Activated CD8-positive, alpha-beta T cell treated with anti-CD3 and anti-CD28 coated beads for 36 hours (primary cell): ENCODE data around the gene GNAL. TPM values are rescaled to one million over a fixed set of nuclear protein-coding genes. Genes with fewer than 3 reads are reported as not detected.

Experiments used
- ATAC-seq: fragments of 200-7000 bp; cut with Tn5 transposase; one replicate; pipeline ENCODE4 v1.10.0; 2021; ENCODE audit warnings: mild to moderate bottlenecking, moderate library complexity
- CTCF ChIA-PET: fragments of 350-600 bp; sonication (Branson Sonifier 250); formaldehyde crosslinking; loops from one replicate; lab custom pipeline; 2021; ENCODE audit warnings: antibody characterized with exemption; lab: Charles Lee
- POLR2A ChIA-PET: fragments of 350-600 bp; sonication (Branson Sonifier 250); formaldehyde crosslinking; loops from one replicate; lab custom pipeline; 2021; ENCODE audit warnings: antibody characterized with exemption; lab: Charles Lee
- DNase-seq: peaks from one replicate; pipeline ENCODE4 v3.0.0-alpha.2; 2020
- H3K27ac Mint-ChIP-seq: one replicate; pipeline ENCODE4 v1.8.0; 2021; ENCODE audit warnings: mild to moderate bottlenecking, mixed read lengths
- H3K27me3 Mint-ChIP-seq: one replicate; pipeline ENCODE4 v1.8.0; 2021; ENCODE audit warnings: mixed read lengths
- H3K36me3 Mint-ChIP-seq: one replicate; pipeline ENCODE4 v1.8.0; 2021; ENCODE audit warnings: low read depth, mixed read lengths
- H3K4me1 Mint-ChIP-seq: one replicate; pipeline ENCODE4 v1.8.0; 2021; ENCODE audit warnings: low read depth, mixed read lengths
- H3K4me3 Mint-ChIP-seq: one replicate; pipeline ENCODE4 v1.8.0; 2021; ENCODE audit warnings: mild to moderate bottlenecking, moderate library complexity, mixed read lengths
- H3K9me3 Mint-ChIP-seq: one replicate; pipeline ENCODE4 v1.8.0; 2021; ENCODE audit warnings: mixed read lengths
- CTCF ChIP-seq: fragments of 200-600 bp; IDR thresholded peaks from one replicate; pipeline ENCODE4 v1.8.0; 2022; ENCODE audit warnings: antibody characterized with exemption, mild to moderate bottlenecking
- intact Hi-C: fragments of 100-400 bp; cut with micrococcal nuclease; formaldehyde crosslinking; loops from one replicate; pipeline ENCODE4 v1.10.0; 2022
- total RNA-seq, 2 experiments: library from RNA; stranded (reverse); gene quantifications; one replicate each; pipeline ENCODE4 v1.2.3, GENCODE V29; 2021

GNAL gene
- total RNA-seq, 2 experiments from 2014 or later, result 0.11 TPM; not detected in 1

- Mint-ChIP-seq H3K4me3 (no peak overlapping the region), H3K4me1 (no peaks in the 10 kb centered on the region), H3K27me3 (peaks cover 3% of the 10 kb centered on the region), H3K36me3 (no peaks in the 10 kb centered on the region), H3K27ac (no peak overlapping the region), H3K9me3 (no peaks in the 10 kb centered on the region)
- POLR2A ChIA-PET, result interaction anchor here (0.9 kb wide), 1 partner anchor 35 kb away, joined by 3 read pairs; no protein-coding TSS in a partner anchor
- no peak for TF ChIP-seq CTCF
- ATAC-seq (no peak), DNase-seq (no peak)
- intact Hi-C loops, result no loop called here
- CTCF ChIA-PET, result no interaction called here
These were observed 109.2 kb downstream of the GNAL start for GRCh38 chr18:11798271-11798670.

- Mint-ChIP-seq H3K4me1 (no peaks in the 10 kb centered on the region), H3K27me3 (peaks cover under 1% of the 10 kb centered on the region), H3K27ac (no peak overlapping the region), H3K4me3 (no peak overlapping the region), H3K36me3 (no peaks in the 10 kb centered on the region), H3K9me3 (no peaks in the 10 kb centered on the region)
- no peak for ATAC-seq
- ChIA-PET POLR2A (no interaction called here), CTCF (no interaction called here)
- DNase-seq, result no peak
- no peak for TF ChIP-seq CTCF
- intact Hi-C loops, result no loop called here
These were observed 110.0 kb downstream of the GNAL start for GRCh38 chr18:11799066-11799465.

- CTCF ChIA-PET, result no interaction called here
- intact Hi-C loops, result no loop called here
These were observed 111.7 kb downstream of the GNAL start for GRCh38 chr18:11800566-11801334.

GRCh38 chr18:11801573-11801972 lies 112.5 kb downstream of the GNAL start:
- TF ChIP-seq CTCF, result no peak
- no peak for ATAC-seq
- no peaks in the 10 kb centered on the region for H3K27me3 Mint-ChIP-seq
- H3K27ac Mint-ChIP-seq, result no peak overlapping the region
- H3K4me3 Mint-ChIP-seq, result no peak overlapping the region
- ChIA-PET POLR2A (no interaction called here), CTCF (no interaction called here)
- intact Hi-C loops, result no loop called here
- no peaks in the 10 kb centered on the region for H3K9me3 Mint-ChIP-seq
- H3K4me1 Mint-ChIP-seq, result no peaks in the 10 kb centered on the region
- no peaks in the 10 kb centered on the region for H3K36me3 Mint-ChIP-seq
- DNase-seq, result no peak

More at GRCh38 chr18:11800566-11801334, 111.7 kb downstream of the GNAL start:
- no peak for TF ChIP-seq CTCF
- Mint-ChIP-seq H3K4me1 (no peaks in the 10 kb centered on the region), H3K9me3 (no peaks in the 10 kb centered on the region), H3K27me3 (no peaks in the 10 kb centered on the region), H3K27ac (no peak overlapping the region), H3K36me3 (no peaks in the 10 kb centered on the region), H3K4me3 (no peak overlapping the region)
- DNase-seq (no peak), ATAC-seq (no peak)
- POLR2A ChIA-PET, result no interaction called here

- ATAC-seq (no peak), DNase-seq (no peak)
- ChIA-PET CTCF (no interaction called here), POLR2A (no interaction called here)
- Mint-ChIP-seq H3K4me3 (no peak overlapping the region), H3K27ac (no peak overlapping the region), H3K36me3 (no peaks in the 10 kb centered on the region), H3K27me3 (no peaks in the 10 kb centered on the region), H3K4me1 (no peaks in the 10 kb centered on the region), H3K9me3 (no peaks in the 10 kb centered on the region)
- intact Hi-C loops, result no loop called here
- TF ChIP-seq CTCF, result no peak
These were observed 113.1 kb downstream of the GNAL start for GRCh38 chr18:11802158-11802557.
